GM19099 (cell line): ENCODE data around the gene ZNF74.

Source experiments
- POLR2A ChIP-seq: IDR thresholded peaks from 3 replicates; pipeline ENCODE4 v1.6.1; 2011; ENCODE audit warnings: low read depth; ENCODE audit not compliant: insufficient read length; ENCODE audit errors: extremely low read depth

The ZNF74 gene

GRCh38 chr22:20444325-20444724 lies 50.4 kb downstream of the ZNF74 start:
- TF ChIP-seq POLR2A: no peak

GRCh38 chr22:20446383-20446970 lies 52.5 kb downstream of the ZNF74 start:
- no peak for TF ChIP-seq POLR2A

GRCh38 chr22:20448630-20449029 lies 54.7 kb downstream of the ZNF74 start:
- no peak for TF ChIP-seq POLR2A

- no peak for TF ChIP-seq POLR2A
These were observed 56.0 kb downstream of the ZNF74 start for GRCh38 chr22:20449819-20450550.

DNA sequence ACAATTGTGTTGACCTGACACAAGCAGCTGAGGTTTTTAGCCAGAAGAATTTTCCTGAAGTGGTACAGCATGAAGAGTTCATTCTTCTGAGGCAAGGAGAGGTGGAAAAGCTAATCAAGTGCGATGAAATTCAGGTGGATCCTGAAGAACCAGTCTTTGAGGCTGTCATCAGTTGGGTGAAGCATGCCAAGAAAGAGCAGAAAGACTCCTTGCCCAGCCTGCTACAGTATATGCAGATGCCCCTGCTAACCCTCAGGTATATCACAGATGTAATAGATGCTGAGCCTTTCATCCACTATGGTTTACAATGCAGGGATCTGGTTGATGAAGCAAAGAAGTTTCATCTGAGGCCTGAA lies 56.6 kb downstream of the ZNF74 start:
- no peak for TF ChIP-seq POLR2A

- TF ChIP-seq POLR2A: no peak
These were observed 58.0 kb downstream of the ZNF74 start for GRCh38 chr22:20451920-20452319.

- TF ChIP-seq POLR2A: no peak
These were observed 59.3 kb downstream of the ZNF74 start for GRCh38 chr22:20453222-20453621.

GRCh38 chr22:20455709-20456063 lies 61.7 kb downstream of the ZNF74 start:
- TF ChIP-seq POLR2A: no peak

DNA sequence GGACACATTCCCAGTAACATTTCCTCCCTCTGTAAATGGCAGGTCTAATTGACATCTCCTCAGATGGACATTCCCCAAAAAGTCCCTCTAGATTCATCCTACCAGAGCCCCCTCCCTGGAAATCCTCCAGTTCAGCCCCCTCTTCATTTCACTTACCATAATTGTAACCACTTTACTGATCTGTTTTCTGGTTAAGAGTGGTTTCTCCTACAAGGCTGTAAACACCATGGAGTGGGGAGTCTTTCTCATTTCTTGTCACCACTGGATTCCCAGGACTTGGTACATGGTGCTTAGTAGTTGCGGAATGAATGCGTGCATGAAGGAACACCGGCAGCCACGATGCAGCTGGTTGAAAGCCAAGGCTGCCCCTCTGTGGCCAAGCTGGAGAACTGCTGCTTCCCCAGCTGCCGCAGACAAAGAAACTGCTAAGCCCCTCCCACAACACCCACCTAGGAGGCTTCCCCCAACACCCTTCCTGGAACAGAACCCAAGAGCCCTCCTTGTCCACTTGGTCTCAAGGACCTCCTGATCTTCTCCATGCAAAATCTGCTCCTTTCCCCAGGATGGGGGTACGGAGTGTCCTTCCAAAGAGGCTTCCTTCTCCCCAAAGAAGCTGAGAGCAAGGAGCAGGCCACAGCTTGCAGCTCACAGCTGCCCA lies 62.2 kb downstream of the ZNF74 start:
- no peak for TF ChIP-seq POLR2A

DNA sequence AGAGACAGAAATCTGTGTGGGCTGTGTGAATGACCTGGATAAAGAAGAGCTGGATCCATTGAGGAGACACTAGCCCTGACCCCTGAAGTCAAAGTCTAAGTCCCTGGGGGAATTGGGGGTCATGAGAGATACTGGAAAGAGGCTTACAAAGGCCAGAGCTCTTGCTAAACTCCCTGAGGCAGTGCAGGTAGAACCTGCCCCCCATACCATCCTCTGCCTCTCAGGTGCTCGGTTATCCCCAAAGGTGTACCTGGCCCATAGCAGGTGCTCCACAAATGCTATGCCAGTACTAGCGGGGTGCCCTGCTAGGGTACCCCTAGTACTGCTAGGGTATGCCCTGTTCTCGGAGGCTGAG lies 62.7 kb downstream of the ZNF74 start:
- no peak for TF ChIP-seq POLR2A

GRCh38 chr22:20457506-20458240 lies 63.7 kb downstream of the ZNF74 start:
- no peak for TF ChIP-seq POLR2A
